Suprapubic skin (tissue), 4 donors: ENCODE measurements around the gene PARVA.

Source experiments
- POLR2A ChIP-seq, 2 donors: fragments of 450-650 bp; IDR thresholded peaks; one replicate each; pipeline ENCODE4 v1.6.1; 2017; ENCODE audit warnings: antibody characterized with exemption in 2 of 2, mild to moderate bottlenecking in 2 of 2, moderate library complexity in 2 of 2
- POLR2AphosphoS5 ChIP-seq, 3 donors: sonication (generic); formaldehyde crosslinking; IDR thresholded peaks; one replicate each; pipeline ENCODE4 v1.6.1; 2017; ENCODE audit warnings: antibody characterized with exemption in 3 of 3
- TF ChIP-seq, protein P1 (sequence below), 2 donors: fragments of 200-600 bp in 1 of 2; fragments of 450-650 bp in 1 of 2; sonication (generic) in 1 of 2; IDR thresholded peaks; one replicate each; pipeline ENCODE4 v1.5.1; 2016 to 2019; ENCODE audit warnings: antibody characterized with exemption in 2 of 2, mild to moderate bottlenecking in 1 of 2, moderate library complexity in 1 of 2

DNA sequence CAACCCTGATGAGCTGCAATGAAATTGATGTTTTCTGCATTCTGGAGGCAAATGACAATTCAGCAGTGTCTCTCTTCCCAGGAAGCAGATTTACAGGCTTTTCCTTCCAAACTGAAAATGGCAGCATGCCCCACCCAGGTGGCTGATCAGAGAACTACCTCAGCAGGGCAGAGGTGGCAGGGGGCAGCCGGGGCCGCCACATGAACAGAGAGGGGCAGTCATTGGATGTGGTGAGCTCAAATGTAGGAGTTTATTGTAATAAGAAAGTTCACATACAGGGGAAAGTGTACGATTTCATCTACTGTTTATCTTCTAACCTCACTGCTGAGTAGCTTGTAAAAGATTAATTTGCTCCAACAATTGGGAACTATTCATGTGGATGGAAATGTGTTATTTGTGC, 15.7 kb upstream of the PARVA start:
- TF ChIP-seq POLR2AphosphoS5 (IDR thresholded peaks at IDR 0.05) (no peak), POLR2A (IDR thresholded peaks at IDR 0.05) (no peak)
- TF ChIP-seq, protein P1, sequence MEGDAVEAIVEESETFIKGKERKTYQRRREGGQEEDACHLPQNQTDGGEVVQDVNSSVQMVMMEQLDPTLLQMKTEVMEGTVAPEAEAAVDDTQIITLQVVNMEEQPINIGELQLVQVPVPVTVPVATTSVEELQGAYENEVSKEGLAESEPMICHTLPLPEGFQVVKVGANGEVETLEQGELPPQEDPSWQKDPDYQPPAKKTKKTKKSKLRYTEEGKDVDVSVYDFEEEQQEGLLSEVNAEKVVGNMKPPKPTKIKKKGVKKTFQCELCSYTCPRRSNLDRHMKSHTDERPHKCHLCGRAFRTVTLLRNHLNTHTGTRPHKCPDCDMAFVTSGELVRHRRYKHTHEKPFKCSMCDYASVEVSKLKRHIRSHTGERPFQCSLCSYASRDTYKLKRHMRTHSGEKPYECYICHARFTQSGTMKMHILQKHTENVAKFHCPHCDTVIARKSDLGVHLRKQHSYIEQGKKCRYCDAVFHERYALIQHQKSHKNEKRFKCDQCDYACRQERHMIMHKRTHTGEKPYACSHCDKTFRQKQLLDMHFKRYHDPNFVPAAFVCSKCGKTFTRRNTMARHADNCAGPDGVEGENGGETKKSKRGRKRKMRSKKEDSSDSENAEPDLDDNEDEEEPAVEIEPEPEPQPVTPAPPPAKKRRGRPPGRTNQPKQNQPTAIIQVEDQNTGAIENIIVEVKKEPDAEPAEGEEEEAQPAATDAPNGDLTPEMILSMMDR (IDR thresholded peaks at IDR 0.05) = no peak
